ENCODE data around the gene MTERF2. TPM values are rescaled to one million over a fixed set of nuclear protein-coding genes. Genes with fewer than 3 reads are reported as not detected.

The MTERF2 gene, protein sequence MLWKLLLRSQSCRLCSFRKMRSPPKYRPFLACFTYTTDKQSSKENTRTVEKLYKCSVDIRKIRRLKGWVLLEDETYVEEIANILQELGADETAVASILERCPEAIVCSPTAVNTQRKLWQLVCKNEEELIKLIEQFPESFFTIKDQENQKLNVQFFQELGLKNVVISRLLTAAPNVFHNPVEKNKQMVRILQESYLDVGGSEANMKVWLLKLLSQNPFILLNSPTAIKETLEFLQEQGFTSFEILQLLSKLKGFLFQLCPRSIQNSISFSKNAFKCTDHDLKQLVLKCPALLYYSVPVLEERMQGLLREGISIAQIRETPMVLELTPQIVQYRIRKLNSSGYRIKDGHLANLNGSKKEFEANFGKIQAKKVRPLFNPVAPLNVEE
- total RNA-seq (6.7 and 9.6 TPM in 2 replicates), polyA plus RNA-seq (2.2 and 3.4 TPM in 2 replicates), polyA minus RNA-seq (3.3 and 4.6 TPM in 2 replicates), Bru-seq, nascent RNA (percentile 70 among the genes with signal in this experiment), BruChase-seq, experiment 1, labeled RNA remaining after a 6-hour chase (percentile 73 among the genes with signal in this experiment), BruChase-seq, experiment 2, labeled RNA remaining after a 2-hour chase (percentile 73 among the genes with signal in this experiment)
- 3.7 and 4.3 TPM in 2 replicates for polyA plus RNA-seq (2011; cell fraction: cytosol; rRNA removed)
- 15.2 and 20.1 TPM in 2 replicates for polyA plus RNA-seq (2011; cell fraction: nucleus; rRNA removed)
- polyA plus RNA-seq (2012) = 7.6 and 9.2 TPM in 2 replicates
- polyA minus RNA-seq (2011; cell fraction: cytosol; rRNA and poly(A)+ RNA removed) = 1.7 TPM
- 6.0 and 6.7 TPM in 2 replicates for polyA minus RNA-seq (2011; cell fraction: nucleus; rRNA and poly(A)+ RNA removed)
- long read RNA-seq, transcript MTERF2-207 (2 exons, 3,235 nt) = minor isoform, 7 of 28 reads
- long read RNA-seq, transcript MTERF2-201 (3 exons, 1,790 nt) = major isoform, 16 of 28 reads
- long read RNA-seq, partial matches to known transcripts = 1 of 28 reads
- long read RNA-seq, other reads (novel, unspliced or antisense) = 0 of 28 reads

DNA sequence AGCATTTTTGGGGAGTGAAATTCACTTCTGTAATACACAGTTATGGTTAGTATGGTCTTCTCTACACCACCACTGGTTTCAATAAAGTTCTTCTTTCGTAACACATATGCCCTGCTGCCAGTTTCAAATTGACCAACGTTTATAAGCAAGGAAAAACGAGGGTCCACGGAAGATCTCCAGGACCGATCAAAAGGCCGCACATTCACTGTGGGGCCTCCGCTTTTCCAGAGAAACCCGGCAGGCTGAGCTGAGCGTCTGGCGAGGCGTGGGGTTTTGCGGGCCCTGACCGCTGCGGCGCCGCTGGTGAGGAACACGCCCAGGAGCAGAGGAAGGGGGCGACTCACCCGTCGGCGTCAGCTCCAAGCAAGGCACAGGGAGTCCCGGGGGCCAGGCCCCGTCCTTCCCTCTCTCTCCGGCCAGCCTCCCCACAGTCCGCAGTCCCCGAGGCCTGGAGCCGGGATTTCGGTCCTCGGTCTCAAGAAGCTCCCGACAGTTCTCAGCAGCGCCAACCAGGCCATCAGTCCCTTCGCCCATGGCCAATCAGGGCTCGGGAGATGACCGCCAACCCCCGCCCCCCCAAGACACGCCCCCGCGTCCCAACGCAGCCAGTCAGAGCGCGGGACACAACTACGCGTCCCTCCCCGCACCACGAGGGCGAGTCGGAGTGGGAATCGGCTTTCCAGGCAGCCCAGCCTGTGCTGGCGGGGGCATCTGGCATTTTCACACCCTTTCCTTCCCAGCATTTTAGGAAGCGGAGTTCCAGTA is at the start of gene MTERF2:
Gene MTERF2 (minus strand): TSS at position 522 of the 765 bp plus-strand sequence. CDS start 8,432 bp downstream, outside the sequence.
- Histone ChIP-seq H3K27ac (ENCODE audit: insufficient read depth, low read depth, low read length) (peak within 1 kb of the TSS; percentile 68), H3K36me3 (ENCODE audit: control insufficient read depth in 2 of 2, extremely low read depth in 1 of 2, insufficient read depth in 2 of 2, low read length in 2 of 2) (peaks cover 0 to 2% of the 10 kb centered on the region in 2 experiments), H3K27me3 (ENCODE audit: control insufficient read depth in 2 of 2, insufficient read depth in 2 of 2, low read length in 2 of 2) (no peaks in the 10 kb centered on the region), H4K20me1 (replicated peaks; ENCODE audit: control insufficient read depth, extremely low read depth, insufficient read depth, low read length) (no peaks in the 10 kb centered on the region), H2AFZ (ENCODE audit: low read depth, low read length) (peak within 1 kb of the TSS; percentile 87), H3K9me3 (replicated peaks; ENCODE audit: control insufficient read depth, insufficient read depth, low read length) (no peaks in the 10 kb centered on the region), H3K4me1 (ENCODE audit: control insufficient read depth, extremely low read depth, insufficient read depth, low read length) (peaks cover 16% of the 10 kb centered on the region), H3K4me2 (ENCODE audit: insufficient read depth, low read length) (peak within 1 kb of the TSS; percentile 82), H3K9me1 (replicated peaks; ENCODE audit: control insufficient read depth, extremely low read depth, insufficient read depth, low read length) (no peaks in the 10 kb centered on the region), H3K9ac (replicated peaks; ENCODE audit: extremely low read depth, insufficient read depth, low read length) (peak within 1 kb of the TSS; percentile 61), H3K79me2 (ENCODE audit: control insufficient read depth, insufficient read depth, low read length) (no peaks in the 10 kb centered on the region), H3K4me3 (replicated peaks in 1 of 3; ENCODE audit: insufficient read depth in 1 of 3, low read depth in 1 of 3, low read length in 3 of 3) (peak within 1 kb of the TSS; percentile 62 to 79 (median 78))
- dilution Hi-C loops (cut with MboI; ENCODE audit: extremely low pct_ligation_motif_present, low sequenced_read_pairs) = no loop called here
- FAIRE-seq = peak; percentile 93
- TF ChIP-seq, protein P1, sequence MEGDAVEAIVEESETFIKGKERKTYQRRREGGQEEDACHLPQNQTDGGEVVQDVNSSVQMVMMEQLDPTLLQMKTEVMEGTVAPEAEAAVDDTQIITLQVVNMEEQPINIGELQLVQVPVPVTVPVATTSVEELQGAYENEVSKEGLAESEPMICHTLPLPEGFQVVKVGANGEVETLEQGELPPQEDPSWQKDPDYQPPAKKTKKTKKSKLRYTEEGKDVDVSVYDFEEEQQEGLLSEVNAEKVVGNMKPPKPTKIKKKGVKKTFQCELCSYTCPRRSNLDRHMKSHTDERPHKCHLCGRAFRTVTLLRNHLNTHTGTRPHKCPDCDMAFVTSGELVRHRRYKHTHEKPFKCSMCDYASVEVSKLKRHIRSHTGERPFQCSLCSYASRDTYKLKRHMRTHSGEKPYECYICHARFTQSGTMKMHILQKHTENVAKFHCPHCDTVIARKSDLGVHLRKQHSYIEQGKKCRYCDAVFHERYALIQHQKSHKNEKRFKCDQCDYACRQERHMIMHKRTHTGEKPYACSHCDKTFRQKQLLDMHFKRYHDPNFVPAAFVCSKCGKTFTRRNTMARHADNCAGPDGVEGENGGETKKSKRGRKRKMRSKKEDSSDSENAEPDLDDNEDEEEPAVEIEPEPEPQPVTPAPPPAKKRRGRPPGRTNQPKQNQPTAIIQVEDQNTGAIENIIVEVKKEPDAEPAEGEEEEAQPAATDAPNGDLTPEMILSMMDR (IDR thresholded peaks at IDR 0.05; ENCODE audit: extremely low read depth in 1 of 2, insufficient read depth in 1 of 2, low read depth in 1 of 2, low read length in 2 of 2) = no peak
- TF ChIP-seq JUN (IDR thresholded peaks at IDR 0.05; ENCODE audit: borderline replicate concordance, insufficient read depth, insufficient read length, low read depth) (no peak), FOS (IDR thresholded peaks at IDR 0.05; ENCODE audit: borderline replicate concordance, insufficient read depth, low read length) (peak; percentile 45), EZH2 (IDR thresholded peaks at IDR 0.05; ENCODE audit: borderline replicate concordance, low read depth, low read length, severe bottlenecking) (no peak), GATA2 (IDR thresholded peaks at IDR 0.05; ENCODE audit: insufficient read depth, insufficient read length, low read depth, low read length) (no peak), POLR2AphosphoS5 (IDR thresholded peaks at IDR 0.05; ENCODE audit: insufficient read depth, low read depth, low read length) (peak; percentile 78), POLR2A (IDR thresholded peaks at IDR 0.05; ENCODE audit: low read depth, low read length) (peak; percentile 54), MYC (IDR thresholded peaks at IDR 0.05; ENCODE audit: low read depth, low read length) (peak; percentile 26)
- TF ChIP-seq, protein P2, sequence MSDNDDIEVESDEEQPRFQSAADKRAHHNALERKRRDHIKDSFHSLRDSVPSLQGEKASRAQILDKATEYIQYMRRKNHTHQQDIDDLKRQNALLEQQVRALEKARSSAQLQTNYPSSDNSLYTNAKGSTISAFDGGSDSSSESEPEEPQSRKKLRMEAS (IDR thresholded peaks at IDR 0.05; ENCODE audit: insufficient read depth, insufficient read length) = peak; percentile 79
- TSS peak; percentile 75 for BruUV-seq (replicated peaks)
- ChIA-PET POLR2A (interaction anchor here (0.6 to 2.7 kb wide), 5 partner anchors 9 to 104 kb away, joined by 3 to 21 read pairs (median 3); partner anchors contain the start of gene TMEM263), CTCF (interaction anchor here (0.7 to 2.5 kb wide), 9 partner anchors 9 to 119 kb away, joined by 3 to 8 read pairs (median 5); partner anchors contain the start of gene TMEM263)
- peak; percentile 97 for DNase-seq (ENCODE audit: low read depth, low spot score)
- intact Hi-C loops (cut with micrococcal nuclease) = loop anchor here (1.0 to 2.0 kb wide), 5 partner anchors 8 to 105 kb away; partner anchors contain the start of gene TMEM263
